ENCODE measurements around the gene MTG1.

Gene MTG1

DNA sequence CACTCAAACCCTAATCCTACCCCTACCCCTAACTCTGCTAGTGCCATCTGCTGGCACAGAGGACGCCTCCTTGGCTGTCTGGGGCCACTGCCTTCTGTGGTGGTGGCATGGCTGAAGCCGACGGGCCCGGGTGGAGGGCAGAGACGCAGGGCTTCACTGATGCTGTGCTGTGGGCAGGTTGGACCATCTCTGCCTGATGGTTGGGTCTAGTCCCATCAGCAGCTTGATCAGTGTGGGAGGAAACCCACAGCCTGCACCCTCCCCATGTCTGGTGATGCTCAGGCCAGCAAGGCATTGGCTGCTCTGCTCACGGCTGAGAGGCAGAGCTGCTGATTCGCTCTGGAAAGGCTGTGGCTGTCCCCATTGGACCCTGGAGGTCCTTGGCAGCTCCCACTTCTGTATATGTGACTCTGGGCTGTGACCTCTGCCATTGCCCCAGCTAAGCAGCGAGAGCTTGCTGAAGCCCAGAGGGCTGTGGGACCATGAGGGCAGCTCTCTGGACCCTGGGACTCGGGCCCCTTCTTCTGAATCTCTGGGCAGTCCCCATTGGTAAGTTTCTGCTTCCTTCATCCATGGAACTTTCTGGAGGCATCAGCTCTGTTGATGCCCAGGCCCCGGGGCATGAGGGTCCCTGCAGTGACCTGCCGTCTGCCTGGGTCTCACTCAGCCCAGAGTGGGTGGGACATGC is 59.7 kb downstream of the MTG1 start, which contains the start of gene SCART1:
Gene SCART1 (plus strand): TSS at position 430 of the 688 bp plus-strand sequence. CDS start 53 bp downstream, at position 483.
- TF ChIP-seq TAF1 (IDR thresholded peaks at IDR 0.05; ENCODE audit: borderline replicate concordance, low read depth, low read length) (no peak), POLR2A (IDR thresholded peaks at IDR 0.05; ENCODE audit: low read depth, low read length) (no peak), POLR2AphosphoS5 (IDR thresholded peaks at IDR 0.05; ENCODE audit: low read depth, low read length) (no peak)
- FAIRE-seq (peak; percentile 42), DNase-seq (ENCODE audit: insufficient read length) (no peak)

DNA sequence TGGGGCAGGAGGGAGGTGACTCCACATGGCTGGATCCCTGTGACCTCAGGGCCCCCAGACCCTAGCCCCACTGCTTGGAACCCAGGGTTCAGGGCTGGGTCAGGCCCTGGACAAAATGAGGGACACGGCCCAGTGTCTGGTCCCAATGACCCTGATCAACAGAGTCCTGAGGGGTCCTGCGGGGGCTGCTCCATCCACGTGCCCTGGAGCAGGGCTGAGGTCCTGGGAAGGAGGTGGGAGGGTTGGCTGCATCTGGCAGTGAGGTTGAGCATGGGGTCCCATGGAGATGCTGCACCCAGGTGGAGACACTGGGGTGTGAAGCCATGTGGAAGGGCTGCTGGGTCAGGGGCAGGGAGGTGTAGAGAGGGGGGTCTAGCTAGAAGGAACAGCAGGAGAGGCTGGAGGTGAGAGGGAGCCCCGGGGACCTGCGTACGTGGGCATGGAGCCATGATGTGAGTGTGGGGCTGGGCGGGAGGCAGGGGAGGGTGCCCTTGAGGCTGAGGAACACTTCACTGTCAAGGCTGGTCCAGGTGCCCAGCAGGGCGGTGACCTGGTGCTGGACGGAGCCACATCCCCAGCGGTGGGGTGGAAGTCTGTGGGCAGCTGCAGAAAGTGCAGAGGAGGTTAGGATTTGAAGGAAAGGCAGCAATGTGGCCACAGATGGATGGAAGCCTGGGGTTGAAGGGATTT is 60.4 kb downstream of the MTG1 start:
- DNase-seq (ENCODE audit: insufficient read length), result no peak
- no peak for FAIRE-seq
- TF ChIP-seq TAF1 (IDR thresholded peaks at IDR 0.05; ENCODE audit: borderline replicate concordance, low read depth, low read length) (no peak), POLR2AphosphoS5 (IDR thresholded peaks at IDR 0.05; ENCODE audit: low read depth, low read length) (no peak), POLR2A (IDR thresholded peaks at IDR 0.05; ENCODE audit: low read depth, low read length) (no peak)

DNA sequence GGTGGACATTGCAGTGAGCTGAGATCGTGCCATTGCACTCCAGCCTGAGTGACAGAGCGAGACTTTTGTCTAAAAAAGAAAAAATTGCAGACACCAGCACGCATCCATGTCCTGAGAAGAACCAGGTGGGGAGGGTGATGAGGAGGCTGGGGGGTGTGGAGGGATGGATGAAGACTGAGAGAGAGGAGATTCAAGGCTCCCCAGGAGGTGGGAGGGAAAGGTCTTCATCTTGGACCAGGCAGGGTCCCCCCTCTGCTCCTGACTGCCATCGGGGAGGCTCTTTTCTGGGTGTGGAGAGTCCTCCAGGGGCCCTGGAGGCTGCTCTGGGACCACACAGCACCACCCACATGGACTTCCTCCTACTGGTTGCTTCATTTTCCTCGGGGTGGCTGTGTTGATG is 61.2 kb downstream of the MTG1 start:
- TF ChIP-seq POLR2A (IDR thresholded peaks at IDR 0.05; ENCODE audit: low read depth, low read length), result no peak
- TF ChIP-seq POLR2AphosphoS5 (IDR thresholded peaks at IDR 0.05; ENCODE audit: low read depth, low read length), result no peak
- TF ChIP-seq TAF1 (IDR thresholded peaks at IDR 0.05; ENCODE audit: borderline replicate concordance, low read depth, low read length), result no peak
- FAIRE-seq (no peak), DNase-seq (ENCODE audit: insufficient read length) (no peak)

DNA sequence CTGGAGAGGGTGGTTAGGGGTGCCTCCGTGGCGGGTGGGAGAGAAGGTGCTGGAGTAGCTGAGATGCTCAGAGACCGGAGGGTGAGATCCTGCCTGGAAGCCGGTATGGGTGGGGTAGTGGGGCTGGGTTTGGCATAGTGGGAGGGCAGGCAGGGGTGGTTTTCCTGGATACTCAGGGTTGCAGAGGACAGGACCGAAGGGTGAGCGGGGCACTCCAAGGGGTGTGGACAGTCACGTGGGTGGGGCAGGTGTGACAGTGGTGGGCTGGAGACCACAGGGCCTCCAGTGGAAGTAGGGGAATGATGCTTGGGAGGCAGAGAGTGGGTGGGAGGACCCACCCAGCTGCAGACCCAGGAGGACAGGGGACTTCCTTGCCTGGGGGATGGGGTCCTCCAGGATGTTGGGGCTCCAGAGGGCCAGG is 61.7 kb downstream of the MTG1 start:
- DNase-seq (ENCODE audit: insufficient read length) (peak; percentile 31), FAIRE-seq (no peak)
- TF ChIP-seq POLR2AphosphoS5 (IDR thresholded peaks at IDR 0.05; ENCODE audit: low read depth, low read length) (no peak), TAF1 (IDR thresholded peaks at IDR 0.05; ENCODE audit: borderline replicate concordance, low read depth, low read length) (no peak), POLR2A (IDR thresholded peaks at IDR 0.05; ENCODE audit: low read depth, low read length) (no peak)

DNA sequence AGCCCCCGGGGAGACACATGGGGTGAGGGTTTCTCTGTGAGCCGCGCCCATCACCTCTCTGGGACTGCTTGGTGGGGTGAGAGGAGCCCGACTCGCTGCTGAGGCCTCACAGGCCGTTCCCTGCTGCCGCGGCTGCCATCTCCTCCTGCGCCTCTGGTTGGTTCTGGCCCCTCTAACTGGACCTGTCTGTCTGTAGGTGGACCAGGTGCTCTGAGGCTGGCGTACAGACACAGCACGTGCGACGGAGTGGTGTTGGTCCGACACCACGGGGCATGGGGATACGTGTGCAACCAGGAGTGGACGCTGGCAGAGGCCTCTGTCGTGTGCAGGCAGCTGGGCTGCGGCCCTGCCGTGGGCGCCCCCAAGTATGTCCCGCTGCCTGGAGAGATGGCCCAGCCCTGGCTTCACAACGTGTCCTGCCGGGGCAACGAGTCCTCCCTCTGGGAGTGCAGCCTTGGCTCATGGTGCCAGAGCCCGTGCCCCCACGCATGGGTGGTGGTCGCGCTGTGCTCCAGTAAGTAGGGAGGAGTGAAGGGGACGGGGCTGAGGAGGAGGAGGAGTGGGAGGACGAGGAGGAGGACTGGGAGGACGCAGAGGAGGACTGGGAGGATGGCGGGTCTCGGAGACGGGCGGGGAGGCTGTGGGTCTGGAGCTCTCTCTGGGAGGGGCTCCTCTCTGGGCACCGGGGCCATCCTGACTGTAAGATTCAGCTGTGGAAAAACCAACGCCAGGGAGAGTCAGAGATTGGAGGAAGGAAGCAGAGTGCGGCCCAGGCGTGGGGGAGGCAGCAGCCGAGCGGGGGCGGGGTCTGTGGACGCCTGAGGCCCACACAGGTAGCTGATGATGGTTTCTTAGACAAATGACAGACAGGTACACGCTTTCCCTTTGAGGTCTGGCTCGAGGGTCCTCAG is 62.3 kb downstream of the MTG1 start:
- TF ChIP-seq POLR2A (IDR thresholded peaks at IDR 0.05; ENCODE audit: low read depth, low read length) (no peak), TAF1 (IDR thresholded peaks at IDR 0.05; ENCODE audit: borderline replicate concordance, low read depth, low read length) (no peak)
- FAIRE-seq (no peak), DNase-seq (ENCODE audit: insufficient read length) (no peak)

DNA sequence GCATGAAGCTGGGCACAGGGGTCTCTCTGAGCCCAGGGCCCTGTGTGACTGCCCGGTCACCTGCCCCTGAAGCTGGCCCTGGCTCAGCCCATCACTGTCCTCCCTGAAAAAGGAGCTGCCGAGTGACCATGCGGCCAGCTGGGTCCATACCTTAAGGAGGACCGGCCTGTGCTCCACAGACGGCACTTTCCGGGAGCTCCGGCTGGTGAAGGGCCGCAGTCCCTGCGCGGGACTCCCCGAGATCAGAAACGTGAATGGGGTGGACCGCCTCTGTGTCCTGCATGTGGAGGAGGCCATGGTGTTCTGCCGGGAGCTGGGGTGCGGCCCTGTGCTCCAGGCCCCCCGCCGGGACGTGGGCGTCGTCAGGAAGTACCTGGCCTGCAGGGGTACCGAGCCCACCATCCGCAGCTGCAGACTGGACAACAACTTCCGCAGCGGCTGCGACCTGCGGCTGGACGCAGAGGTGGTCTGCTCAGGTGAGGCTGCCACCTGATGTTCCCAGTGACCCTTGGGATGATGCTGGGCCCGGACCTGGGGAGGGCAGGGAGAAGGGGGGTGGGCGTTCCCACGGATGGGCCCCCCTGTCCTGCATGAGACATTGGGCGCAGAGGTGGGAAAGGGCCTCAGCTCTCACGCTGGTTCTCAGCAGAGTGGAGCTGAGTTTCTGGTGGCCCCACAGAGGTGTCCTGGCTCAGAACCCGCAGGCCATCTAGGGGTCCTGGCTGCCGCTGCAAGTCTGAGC is 63.3 kb downstream of the MTG1 start:
- DNase-seq (ENCODE audit: insufficient read length) (no peak), FAIRE-seq (no peak)
- TF ChIP-seq POLR2AphosphoS5 (IDR thresholded peaks at IDR 0.05; ENCODE audit: low read depth, low read length), result no peak
- TF ChIP-seq TAF1 (IDR thresholded peaks at IDR 0.05; ENCODE audit: borderline replicate concordance, low read depth, low read length), result no peak
- TF ChIP-seq POLR2A (IDR thresholded peaks at IDR 0.05; ENCODE audit: low read depth, low read length), result no peak

DNA sequence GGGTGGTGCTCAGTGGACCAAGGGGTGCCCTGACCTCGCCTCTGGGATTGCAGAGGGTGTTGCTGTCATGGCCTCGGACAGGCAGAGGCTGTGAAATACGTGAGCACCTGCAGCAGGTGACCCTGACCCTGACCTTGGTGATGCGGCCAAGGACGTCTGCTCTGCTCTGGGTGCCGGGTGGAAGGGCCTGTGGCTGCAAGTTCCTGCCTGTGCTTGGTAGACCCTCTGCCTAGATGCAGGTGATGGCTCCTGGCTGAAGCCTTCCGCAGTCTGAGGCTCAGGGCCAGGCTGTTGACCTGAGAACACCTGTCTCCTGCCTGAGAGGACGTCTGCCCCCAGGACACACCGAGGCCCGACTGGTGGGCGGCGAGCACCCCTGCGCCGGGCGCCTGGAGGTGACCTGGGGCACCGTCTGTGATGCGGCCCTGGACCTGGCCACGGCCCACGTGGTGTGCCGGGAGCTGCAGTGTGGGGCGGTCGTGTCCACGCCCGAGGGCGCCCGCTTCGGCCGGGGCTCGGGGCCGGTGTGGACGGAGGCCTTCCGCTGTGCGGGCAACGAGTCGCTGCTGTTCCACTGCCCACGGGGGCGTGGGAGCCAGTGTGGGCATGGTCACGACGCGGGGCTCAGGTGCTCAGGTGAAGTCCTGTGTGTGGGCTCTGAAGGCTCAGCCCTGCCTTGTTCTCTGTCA is 64.2 kb downstream of the MTG1 start:
- no peak for DNase-seq (ENCODE audit: insufficient read length)
- no peak for FAIRE-seq
- TF ChIP-seq POLR2A (IDR thresholded peaks at IDR 0.05; ENCODE audit: low read depth, low read length) (no peak), POLR2AphosphoS5 (IDR thresholded peaks at IDR 0.05; ENCODE audit: low read depth, low read length) (no peak), TAF1 (IDR thresholded peaks at IDR 0.05; ENCODE audit: borderline replicate concordance, low read depth, low read length) (no peak)

DNA sequence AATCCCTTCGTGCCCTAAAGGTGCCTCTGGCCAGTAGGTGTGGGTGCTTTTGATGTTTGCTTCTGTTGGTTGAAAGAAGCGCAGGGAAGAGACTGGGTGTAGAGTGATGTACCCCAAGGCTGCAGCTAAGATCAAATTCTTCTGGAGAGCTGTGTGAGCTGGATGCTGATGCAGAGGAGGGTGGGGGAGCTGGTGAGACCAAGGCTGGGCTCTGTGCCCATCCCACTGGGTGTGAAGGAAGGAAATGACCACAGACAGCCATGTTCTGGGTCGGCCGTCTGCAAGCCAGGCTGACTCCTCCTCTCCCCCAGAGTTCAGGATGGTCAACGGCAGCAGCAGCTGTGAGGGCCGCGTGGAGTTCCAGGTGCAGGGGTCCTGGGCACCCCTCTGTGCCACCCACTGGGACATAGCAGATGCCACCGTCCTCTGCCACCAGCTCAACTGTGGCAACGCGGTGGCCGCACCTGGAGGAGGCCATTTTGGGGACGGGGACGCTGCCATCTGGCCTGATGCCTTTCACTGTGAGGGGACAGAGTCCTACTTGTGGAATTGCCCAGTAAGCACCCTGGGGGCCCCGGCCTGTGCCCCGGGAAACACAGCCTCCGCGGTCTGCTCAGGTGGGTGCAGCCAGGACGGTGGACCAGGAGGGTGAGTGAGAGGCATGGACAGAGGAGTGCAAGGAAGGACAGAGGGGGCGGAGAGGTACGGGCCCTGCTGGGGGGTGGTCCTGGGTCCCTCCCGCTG is 64.9 kb downstream of the MTG1 start:
- FAIRE-seq (no peak), DNase-seq (ENCODE audit: insufficient read length) (no peak)
- TF ChIP-seq TAF1 (IDR thresholded peaks at IDR 0.05; ENCODE audit: borderline replicate concordance, low read depth, low read length) (no peak), POLR2A (IDR thresholded peaks at IDR 0.05; ENCODE audit: low read depth, low read length) (no peak), POLR2AphosphoS5 (IDR thresholded peaks at IDR 0.05; ENCODE audit: low read depth, low read length) (no peak)

DNA sequence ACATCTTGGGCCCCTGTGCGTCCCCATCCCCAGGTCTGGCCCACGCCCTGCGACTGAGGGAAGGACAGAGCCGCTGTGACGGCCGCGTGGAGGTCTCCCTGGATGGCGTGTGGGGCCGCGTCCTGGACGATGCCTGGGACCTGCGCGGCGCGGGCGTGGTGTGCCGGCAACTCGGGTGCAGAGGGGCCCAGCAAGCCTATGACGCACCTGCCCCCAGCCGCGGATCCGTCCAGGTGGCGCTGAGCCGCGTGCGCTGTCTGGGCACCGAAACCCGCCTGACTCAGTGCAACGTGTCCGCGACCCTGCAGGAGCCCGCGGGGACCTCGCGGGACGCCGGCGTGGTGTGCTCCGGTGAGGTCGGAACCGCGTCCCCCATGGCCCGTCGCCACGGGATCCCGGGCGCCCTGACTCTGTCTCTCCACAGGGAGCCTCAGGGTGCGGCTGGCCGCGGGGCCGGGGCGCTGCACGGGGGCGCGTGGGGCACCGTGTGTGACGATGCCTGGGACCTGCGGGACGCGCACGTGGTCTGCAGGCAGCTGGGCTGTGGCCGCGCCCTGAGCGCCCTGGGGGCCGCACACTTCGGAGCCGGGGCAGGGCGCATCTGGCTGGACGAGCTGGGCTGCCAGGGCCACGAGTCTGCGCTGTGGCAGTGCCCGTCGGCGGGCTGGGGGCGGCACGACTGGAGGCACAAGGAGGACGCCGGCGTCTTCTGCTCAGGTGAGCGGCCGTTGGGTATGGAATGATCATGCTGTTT is 65.7 kb downstream of the MTG1 start:
- DNase-seq (ENCODE audit: insufficient read length), result no peak
- TF ChIP-seq POLR2A (IDR thresholded peaks at IDR 0.05; ENCODE audit: low read depth, low read length), result no peak
- no peak for FAIRE-seq

Measured in GM12892 (cell line).